ENCODE data around the gene TTLL6.

Gene TTLL6

GRCh38 chr17:48795444-48796162 lies 21.4 kb downstream of the TTLL6 start:
- Histone ChIP-seq H3K18ac (ENCODE audit: low read length) (no peak overlapping the region), H3K4me2 (ENCODE audit: insufficient read depth, low read length, poor library complexity, severe bottlenecking) (no peak overlapping the region), H3K27ac (replicated peaks; ENCODE audit: low read length) (no peak overlapping the region), H2BK12ac (ENCODE audit: low read length) (no peak overlapping the region), H3K14ac (ENCODE audit: low read length) (no peak overlapping the region), H3K9me3 (replicated peaks in 1 of 2; ENCODE audit: control insufficient read depth in 2 of 2, insufficient read depth in 1 of 2, low read depth in 1 of 2, low read length in 2 of 2) (peaks cover 0 to 1% of the 10 kb centered on the region in 2 donors), H3K23ac (ENCODE audit: low read depth, low read length, poor library complexity) (no peak overlapping the region), H4K91ac (ENCODE audit: low read depth, low read length, poor library complexity) (no peak overlapping the region), H2BK15ac (ENCODE audit: low read length) (no peak overlapping the region), H2AK5ac (ENCODE audit: low read depth, low read length) (no peak overlapping the region), H3K27me3 (ENCODE audit: control insufficient read depth in 3 of 3, insufficient read depth in 3 of 3, low read depth in 1 of 3, low read length in 3 of 3) (peaks cover 0 to 54% (median 0%) of the 10 kb centered on the region in 3 experiments), H3K4ac (ENCODE audit: low read length) (no peak overlapping the region), H2AFZ (ENCODE audit: low read length) (no peak overlapping the region), H2BK5ac (ENCODE audit: low read length) (no peak overlapping the region), H3K79me1 (ENCODE audit: low read depth, low read length) (no peaks in the 10 kb centered on the region), H3K9ac (ENCODE audit: low read depth, low read length, poor library complexity) (no peak overlapping the region), H4K8ac (ENCODE audit: low read depth, low read length) (no peak overlapping the region), H3K36me3 (replicated peaks in 1 of 2; ENCODE audit: control insufficient read depth in 2 of 2, insufficient read depth in 2 of 2, low read length in 2 of 2) (no peaks in the 10 kb centered on the region), H3K4me3 (ENCODE audit: low read length in 2 of 2) (no peak overlapping the region), H3K4me1 (ENCODE audit: control insufficient read depth in 2 of 2, insufficient read depth in 1 of 2, low read depth in 1 of 2, low read length in 2 of 2) (peaks cover 2 to 17% of the 10 kb centered on the region in 2 donors), H2BK120ac (ENCODE audit: low read depth, low read length) (no peak overlapping the region)
- no CpG with 5 or more reads among the region's 10 CpGs for whole genome bisulfite sequencing, 2 donors (ENCODE audit: extremely low coverage in 2 of 2, insufficient read length in 2 of 2, insufficient replicate concordance in 1 of 2)
- no peak for DNase-seq (ENCODE audit: low spot score)

- H2AFZ ChIP-seq (ENCODE audit: low read length) = no peak overlapping the region
- no peaks in the 10 kb centered on the region for H3K79me1 ChIP-seq (ENCODE audit: low read depth, low read length)
- H3K27ac ChIP-seq (replicated peaks; ENCODE audit: low read length) = no peak overlapping the region
- no peak overlapping the region for H2BK120ac ChIP-seq (ENCODE audit: low read depth, low read length)
- no peak overlapping the region for H3K18ac ChIP-seq (ENCODE audit: low read length)
- H2BK15ac ChIP-seq (ENCODE audit: low read length) = no peak overlapping the region
- H3K9me3 ChIP-seq (replicated peaks in 1 of 2; ENCODE audit: control insufficient read depth in 2 of 2, insufficient read depth in 1 of 2, low read depth in 1 of 2, low read length in 2 of 2) = no peaks in the 10 kb centered on the region
- H3K4me1 ChIP-seq (ENCODE audit: control insufficient read depth in 2 of 2, insufficient read depth in 1 of 2, low read depth in 1 of 2, low read length in 2 of 2) = peaks cover 2 to 13% of the 10 kb centered on the region in 2 donors
- H3K14ac ChIP-seq (ENCODE audit: low read length) = no peak overlapping the region
- peaks cover 0 to 65% (median 0%) of the 10 kb centered on the region in 3 experiments for H3K27me3 ChIP-seq (ENCODE audit: control insufficient read depth in 3 of 3, insufficient read depth in 3 of 3, low read depth in 1 of 3, low read length in 3 of 3)
- no peak overlapping the region for H3K23ac ChIP-seq (ENCODE audit: low read depth, low read length, poor library complexity)
- H3K36me3 ChIP-seq (replicated peaks in 1 of 2; ENCODE audit: control insufficient read depth in 2 of 2, insufficient read depth in 2 of 2, low read length in 2 of 2) = no peaks in the 10 kb centered on the region
- no CpG with 5 or more reads among the region's 3 CpGs for WGBS, 2 donors (ENCODE audit: extremely low coverage in 2 of 2, insufficient read length in 2 of 2, insufficient replicate concordance in 1 of 2)
- H4K8ac ChIP-seq (ENCODE audit: low read depth, low read length) = no peak overlapping the region
- no peak overlapping the region for H3K4ac ChIP-seq (ENCODE audit: low read length)
- DNase-seq (ENCODE audit: low spot score) = no peak
- no peak overlapping the region for H3K4me3 ChIP-seq (ENCODE audit: low read length in 2 of 2)
- no peak overlapping the region for H2BK5ac ChIP-seq (ENCODE audit: low read length)
- H2BK12ac ChIP-seq (ENCODE audit: low read length) = no peak overlapping the region
- H3K4me2 ChIP-seq (ENCODE audit: insufficient read depth, low read length, poor library complexity, severe bottlenecking) = no peak overlapping the region
- H2AK5ac ChIP-seq (ENCODE audit: low read depth, low read length) = no peak overlapping the region
- no peak overlapping the region for H3K9ac ChIP-seq (ENCODE audit: low read depth, low read length, poor library complexity)
- no peak overlapping the region for H4K91ac ChIP-seq (ENCODE audit: low read depth, low read length, poor library complexity)
Measured at GRCh38 chr17:48792033-48792798, 24.8 kb downstream of the TTLL6 start.

GRCh38 chr17:48791128-48792032 lies 25.6 kb downstream of the TTLL6 start:
- Histone ChIP-seq H2BK12ac (ENCODE audit: low read length) (peak overlapping the region; percentile 70), H2BK15ac (ENCODE audit: low read length) (no peak overlapping the region), H3K27ac (replicated peaks; ENCODE audit: low read length) (no peak overlapping the region), H3K36me3 (replicated peaks in 1 of 2; ENCODE audit: control insufficient read depth in 2 of 2, insufficient read depth in 2 of 2, low read length in 2 of 2) (no peaks in the 10 kb centered on the region), H3K9me3 (replicated peaks in 1 of 2; ENCODE audit: control insufficient read depth in 2 of 2, insufficient read depth in 1 of 2, low read depth in 1 of 2, low read length in 2 of 2) (no peaks in the 10 kb centered on the region), H3K14ac (ENCODE audit: low read length) (no peak overlapping the region), H3K23ac (ENCODE audit: low read depth, low read length, poor library complexity) (no peak overlapping the region), H3K18ac (ENCODE audit: low read length) (peak overlapping the region; percentile 11), H3K79me1 (ENCODE audit: low read depth, low read length) (no peaks in the 10 kb centered on the region), H4K8ac (ENCODE audit: low read depth, low read length) (no peak overlapping the region), H4K91ac (ENCODE audit: low read depth, low read length, poor library complexity) (no peak overlapping the region), H2BK120ac (ENCODE audit: low read depth, low read length) (no peak overlapping the region), H2AK5ac (ENCODE audit: low read depth, low read length) (no peak overlapping the region), H2AFZ (ENCODE audit: low read length) (peak overlapping the region; percentile 32), H3K27me3 (ENCODE audit: control insufficient read depth in 3 of 3, insufficient read depth in 3 of 3, low read depth in 1 of 3, low read length in 3 of 3) (peaks cover 0 to 66% (median 0%) of the 10 kb centered on the region in 3 experiments), H3K4me1 (ENCODE audit: control insufficient read depth in 2 of 2, insufficient read depth in 1 of 2, low read depth in 1 of 2, low read length in 2 of 2) (peaks cover 2 to 13% of the 10 kb centered on the region in 2 donors), H3K4me2 (ENCODE audit: insufficient read depth, low read length, poor library complexity, severe bottlenecking) (no peak overlapping the region), H3K4me3 (ENCODE audit: low read length in 2 of 2) (no peak overlapping the region), H3K9ac (ENCODE audit: low read depth, low read length, poor library complexity) (no peak overlapping the region), H3K4ac (ENCODE audit: low read length) (no peak overlapping the region), H2BK5ac (ENCODE audit: low read length) (no peak overlapping the region)
- DNase-seq (ENCODE audit: low spot score) = peak; percentile 67
- no CpG with 5 or more reads among the region's 14 CpGs for WGBS, 2 donors (ENCODE audit: extremely low coverage in 2 of 2, insufficient read length in 2 of 2, insufficient replicate concordance in 1 of 2)
